PFSK-1 (cell line): ENCODE measurements around the gene LDLRAD3.

ENCODE experiments used
- FOXP2 ChIP-seq: optimal IDR thresholded peaks from 2 replicates; pipeline ENCODE3; 2011; ENCODE audit warnings: borderline replicate concordance, control low read depth, inconsistent platforms; ENCODE audit not compliant: insufficient read depth; ENCODE audit errors: extremely low read length, extremely low read depth
- POLR2AphosphoS5 ChIP-seq: IDR thresholded peaks from 2 replicates; pipeline ENCODE4 v1.6.1; 2012; ENCODE audit warnings: low read depth, mild to moderate bottlenecking, control low read depth, low read length, moderate library complexity
- REST ChIP-seq, 2 experiments: IDR thresholded peaks; 2 replicates each; pipeline versions ENCODE4 v1.6.1 to v1.8.0; 2011 to 2012; ENCODE audit warnings: low read depth in 2 of 2, low read length in 2 of 2, control low read depth in 1 of 2, inconsistent platforms in 1 of 2, mild to moderate bottlenecking in 1 of 2, moderate library complexity in 1 of 2; ENCODE audit not compliant: insufficient read depth in 1 of 2
- SIN3A ChIP-seq: IDR thresholded peaks from 2 replicates; pipeline ENCODE4 v1.6.1; 2012; ENCODE audit warnings: mild to moderate bottlenecking, low read length, moderate library complexity, borderline replicate concordance; ENCODE audit not compliant: insufficient read depth
- TAF1 ChIP-seq: IDR thresholded peaks from 2 replicates; pipeline ENCODE4 v1.6.1; 2012; ENCODE audit warnings: low read length, control low read depth, borderline replicate concordance; ENCODE audit not compliant: insufficient read depth

The LDLRAD3 gene

GRCh38 chr11:36048496-36049247 lies 104.8 kb downstream of the LDLRAD3 start:
- no peak for TF ChIP-seq FOXP2

GRCh38 chr11:36051235-36052144 lies 107.6 kb downstream of the LDLRAD3 start:
- TF ChIP-seq TAF1 (no peak), SIN3A (no peak), FOXP2 (no peak), POLR2AphosphoS5 (no peak), REST (IDR thresholded peaks at IDR 0.05; ENCODE audit: insufficient read depth in 1 of 2, low read depth in 2 of 2, low read length in 2 of 2) (no peak)

GRCh38 chr11:36053281-36053680 lies 109.4 kb downstream of the LDLRAD3 start:
- TF ChIP-seq TAF1, result no peak
- no peak for TF ChIP-seq SIN3A
- no peak for TF ChIP-seq REST (IDR thresholded peaks at IDR 0.05; ENCODE audit: insufficient read depth in 1 of 2, low read depth in 2 of 2, low read length in 2 of 2)
- TF ChIP-seq FOXP2, result no peak
- no peak for TF ChIP-seq POLR2AphosphoS5

GRCh38 chr11:36053862-36054261 lies 110.0 kb downstream of the LDLRAD3 start:
- TF ChIP-seq REST (IDR thresholded peaks at IDR 0.05; ENCODE audit: insufficient read depth in 1 of 2, low read depth in 2 of 2, low read length in 2 of 2), result no peak
- no peak for TF ChIP-seq POLR2AphosphoS5
- no peak for TF ChIP-seq SIN3A
- no peak for TF ChIP-seq TAF1
- TF ChIP-seq FOXP2, result no peak

GRCh38 chr11:36054628-36055027 lies 110.8 kb downstream of the LDLRAD3 start:
- no peak for TF ChIP-seq SIN3A
- TF ChIP-seq POLR2AphosphoS5, result no peak
- no peak for TF ChIP-seq TAF1
- no peak for TF ChIP-seq REST (IDR thresholded peaks at IDR 0.05; ENCODE audit: insufficient read depth in 1 of 2, low read depth in 2 of 2, low read length in 2 of 2)
- TF ChIP-seq FOXP2, result no peak
